ENCODE measurements around the gene NFIX. TPM values are rescaled to one million over a fixed set of nuclear protein-coding genes. Genes with fewer than 3 reads are reported as not detected.

Gene NFIX
- total RNA-seq, 1 donor from 2014 or later, result 118 TPM

DNA sequence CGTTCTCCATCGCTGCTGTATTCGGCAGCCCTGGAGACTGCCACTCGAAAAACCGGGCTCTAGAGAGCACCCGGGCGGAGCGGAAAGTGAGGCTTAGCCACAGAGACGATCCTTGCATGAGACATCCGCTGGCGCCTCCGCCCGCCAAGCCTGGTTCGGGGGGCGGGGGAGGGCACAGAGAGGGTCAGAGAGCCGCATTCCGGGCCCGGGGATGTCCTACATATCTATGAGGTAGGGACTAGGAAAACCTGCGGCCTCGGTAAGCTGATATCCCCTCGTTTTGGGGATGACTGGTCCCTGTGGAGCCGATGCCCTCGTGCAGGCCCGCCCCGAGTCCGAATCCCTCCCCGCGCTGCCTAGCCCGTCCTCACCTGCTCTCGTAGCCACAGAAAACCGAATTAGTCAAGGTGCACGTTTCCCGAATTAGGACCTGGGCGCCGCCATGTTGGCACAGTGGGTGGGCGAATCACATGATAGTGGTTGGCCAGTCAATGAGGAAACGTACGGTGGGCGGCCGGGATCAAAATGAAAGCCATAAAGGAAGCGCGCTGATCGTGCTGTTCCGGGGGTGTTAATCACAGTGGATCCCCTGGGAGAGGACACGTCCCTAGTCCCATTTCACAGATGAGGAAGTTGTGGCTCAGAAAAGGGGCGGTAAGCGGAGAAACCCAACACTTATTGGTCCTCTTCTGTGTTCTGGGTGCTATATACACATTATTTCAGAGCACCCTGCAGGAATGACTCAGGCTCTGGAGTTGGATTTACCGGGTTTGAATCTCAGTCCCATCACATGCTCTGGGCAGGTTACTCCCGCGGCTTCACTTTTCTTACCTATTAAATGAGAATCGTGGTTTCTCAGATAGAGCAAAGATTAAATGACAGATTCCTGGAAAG, 121.3 kb downstream of the NFIX start, which contains the start of gene TRMT1:
Gene TRMT1, minus strand, starts transcription at position 459 of the 894 bp plus-strand sequence. Its CDS starts 341 bp downstream, at position 118.
- Histone ChIP-seq H3K4me3 (peak within 1 kb of the TSS; percentile 87), H3K4me1 (peaks cover 58% of the 10 kb centered on the region), H3K9me3 (replicated peaks) (no peaks in the 10 kb centered on the region), H3K27me3 (ENCODE audit: low read depth) (no peaks in the 10 kb centered on the region), H3K27ac (replicated peaks) (peak within 1 kb of the TSS; percentile 81), H3K36me3 (peaks cover 25% of the 10 kb centered on the region)
- intact Hi-C loops (cut with micrococcal nuclease), result no loop called here
- peak; percentile 95 for DNase-seq
- TF ChIP-seq, protein P1, sequence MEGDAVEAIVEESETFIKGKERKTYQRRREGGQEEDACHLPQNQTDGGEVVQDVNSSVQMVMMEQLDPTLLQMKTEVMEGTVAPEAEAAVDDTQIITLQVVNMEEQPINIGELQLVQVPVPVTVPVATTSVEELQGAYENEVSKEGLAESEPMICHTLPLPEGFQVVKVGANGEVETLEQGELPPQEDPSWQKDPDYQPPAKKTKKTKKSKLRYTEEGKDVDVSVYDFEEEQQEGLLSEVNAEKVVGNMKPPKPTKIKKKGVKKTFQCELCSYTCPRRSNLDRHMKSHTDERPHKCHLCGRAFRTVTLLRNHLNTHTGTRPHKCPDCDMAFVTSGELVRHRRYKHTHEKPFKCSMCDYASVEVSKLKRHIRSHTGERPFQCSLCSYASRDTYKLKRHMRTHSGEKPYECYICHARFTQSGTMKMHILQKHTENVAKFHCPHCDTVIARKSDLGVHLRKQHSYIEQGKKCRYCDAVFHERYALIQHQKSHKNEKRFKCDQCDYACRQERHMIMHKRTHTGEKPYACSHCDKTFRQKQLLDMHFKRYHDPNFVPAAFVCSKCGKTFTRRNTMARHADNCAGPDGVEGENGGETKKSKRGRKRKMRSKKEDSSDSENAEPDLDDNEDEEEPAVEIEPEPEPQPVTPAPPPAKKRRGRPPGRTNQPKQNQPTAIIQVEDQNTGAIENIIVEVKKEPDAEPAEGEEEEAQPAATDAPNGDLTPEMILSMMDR (IDR thresholded peaks at IDR 0.05; ENCODE audit: borderline replicate concordance), result no peak

DNA sequence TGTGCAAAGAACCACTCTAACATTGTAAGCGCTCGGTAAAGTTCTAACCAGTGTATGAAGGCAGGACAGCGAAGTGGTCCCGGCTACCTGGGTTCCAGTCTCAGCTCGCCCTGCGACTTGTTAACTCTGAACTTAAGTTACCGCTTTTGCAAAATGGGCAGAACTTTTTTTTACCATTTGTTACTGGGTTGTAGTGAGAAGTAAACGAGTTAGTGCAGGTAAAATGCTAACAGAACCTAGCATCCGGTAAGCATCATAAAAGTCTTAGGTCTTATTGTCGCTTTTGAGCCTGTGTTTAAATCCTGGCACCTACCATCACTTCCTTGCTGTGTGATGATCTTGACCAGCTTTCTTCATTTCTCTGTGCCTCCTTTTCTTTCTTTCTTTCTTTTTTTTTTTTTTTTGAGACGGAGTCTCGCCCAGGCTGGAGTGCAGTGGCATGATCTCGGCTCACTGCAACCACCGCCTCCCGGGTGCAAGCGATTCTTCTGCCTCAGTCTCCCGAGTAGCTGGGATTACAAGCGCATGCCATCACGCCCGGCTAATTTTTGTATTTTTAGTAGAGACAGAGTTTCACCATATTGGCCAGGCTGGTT, 122.0 kb downstream of the NFIX start:
- peak overlapping the region; percentile 87 for H3K4me3 ChIP-seq
- peaks cover 18% of the 10 kb centered on the region for H3K36me3 ChIP-seq
- DNase-seq, result no peak
- H3K9me3 ChIP-seq (replicated peaks), result no peaks in the 10 kb centered on the region
- H3K27ac ChIP-seq (replicated peaks), result peak overlapping the region; percentile 81
- H3K4me1 ChIP-seq, result peaks cover 58% of the 10 kb centered on the region
- H3K27me3 ChIP-seq (ENCODE audit: low read depth), result no peaks in the 10 kb centered on the region
- intact Hi-C loops (cut with micrococcal nuclease), result no loop called here
- TF ChIP-seq, protein P1 (IDR thresholded peaks at IDR 0.05; ENCODE audit: borderline replicate concordance), result no peak

DNA sequence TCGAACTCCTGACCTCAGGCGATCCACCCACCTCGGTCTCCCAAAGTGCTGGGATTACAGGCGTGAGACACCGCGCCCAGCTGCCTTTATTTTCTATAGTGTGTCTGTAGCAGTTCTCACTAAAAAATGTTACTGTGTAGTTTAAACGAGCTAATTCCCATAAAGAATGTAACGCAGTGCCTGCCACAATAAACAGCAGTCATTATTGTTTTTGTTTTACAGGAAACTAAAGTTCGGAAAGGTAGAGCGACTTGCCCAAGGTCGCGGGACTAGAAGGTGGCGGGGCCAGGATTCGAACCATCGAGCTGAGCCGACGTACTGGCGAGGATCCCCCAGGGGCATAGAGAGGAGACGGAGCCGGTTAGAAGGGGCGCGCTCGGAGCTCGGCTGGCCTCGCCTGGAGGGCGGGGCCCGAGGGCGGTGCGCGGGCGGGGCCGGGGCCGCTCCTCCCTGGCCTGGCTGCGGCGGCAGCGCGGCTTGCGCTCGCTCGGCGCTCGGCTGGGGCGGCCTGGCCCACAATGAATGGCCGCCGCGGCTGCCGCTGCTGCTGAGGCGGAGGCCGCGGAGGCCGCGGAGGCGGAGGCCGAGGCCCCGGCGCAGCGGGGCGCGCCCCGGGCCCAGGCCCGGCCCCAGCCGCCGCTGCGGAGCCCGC, 122.6 kb downstream of the NFIX start, which contains the start of gene NACC1:
Gene NACC1, plus strand, starts transcription at position 493 of the 652 bp plus-strand sequence. CDS start 16,944 bp downstream, outside the sequence.
- peaks cover 58% of the 10 kb centered on the region for H3K4me1 ChIP-seq
- TF ChIP-seq, protein P1 (IDR thresholded peaks at IDR 0.05; ENCODE audit: borderline replicate concordance), result no peak
- peak within 1 kb of the TSS; percentile 81 for H3K27ac ChIP-seq (replicated peaks)
- H3K9me3 ChIP-seq (replicated peaks), result no peaks in the 10 kb centered on the region
- peaks cover 12% of the 10 kb centered on the region for H3K36me3 ChIP-seq
- no peaks in the 10 kb centered on the region for H3K27me3 ChIP-seq (ENCODE audit: low read depth)
- H3K4me3 ChIP-seq, result peak within 1 kb of the TSS; percentile 87
- intact Hi-C loops (cut with micrococcal nuclease), result no loop called here
- DNase-seq, result peak; percentile 91

DNA sequence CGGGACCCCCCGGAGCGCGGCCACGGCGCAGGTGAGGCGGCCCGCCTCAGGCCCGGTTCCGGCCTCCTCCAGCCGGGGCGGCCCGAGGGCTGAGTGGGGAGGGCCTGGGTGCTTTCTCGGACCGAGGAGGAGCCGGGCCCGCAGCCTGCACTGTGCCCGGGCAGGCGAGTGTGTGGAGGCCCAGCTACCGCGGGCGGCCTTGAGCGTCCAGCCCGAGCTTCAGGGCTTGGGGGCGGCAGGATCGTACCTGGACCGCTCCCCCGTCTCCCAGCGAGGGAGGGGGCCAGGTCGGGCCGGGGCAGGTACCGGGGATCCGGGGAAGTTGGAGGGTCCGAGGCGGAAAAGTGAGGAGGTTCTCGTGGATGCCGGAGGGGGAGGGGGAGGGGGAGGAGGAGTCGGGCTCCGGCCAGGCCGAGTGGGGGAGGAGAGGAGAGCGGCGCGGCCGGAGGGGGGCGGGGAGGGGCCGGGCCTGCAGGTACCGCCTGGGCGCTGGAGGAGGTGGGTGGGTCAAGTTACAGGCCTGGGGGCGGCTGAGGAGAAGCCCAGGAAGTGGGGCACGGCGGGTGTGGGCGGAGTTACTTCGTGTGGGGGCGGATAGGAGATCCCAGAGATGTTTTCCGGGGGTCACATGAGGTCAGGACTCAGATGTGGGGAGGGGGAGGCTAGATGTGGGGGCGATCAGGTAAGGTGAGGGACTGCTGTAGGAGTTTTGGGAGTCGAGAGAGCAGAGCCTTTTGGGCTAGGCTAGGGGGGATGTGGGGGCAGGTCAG, 123.3 kb downstream of the NFIX start:
- no peaks in the 10 kb centered on the region for H3K9me3 ChIP-seq (replicated peaks)
- intact Hi-C loops (cut with micrococcal nuclease), result no loop called here
- peaks cover 58% of the 10 kb centered on the region for H3K4me1 ChIP-seq
- peaks cover 5% of the 10 kb centered on the region for H3K36me3 ChIP-seq
- TF ChIP-seq, protein P1 (IDR thresholded peaks at IDR 0.05; ENCODE audit: borderline replicate concordance), result no peak
- H3K27me3 ChIP-seq (ENCODE audit: low read depth), result no peaks in the 10 kb centered on the region
- DNase-seq, result peak; percentile 43
- H3K27ac ChIP-seq (replicated peaks), result peak overlapping the region; percentile 69
- peak overlapping the region; percentile 87 for H3K4me3 ChIP-seq

DNA sequence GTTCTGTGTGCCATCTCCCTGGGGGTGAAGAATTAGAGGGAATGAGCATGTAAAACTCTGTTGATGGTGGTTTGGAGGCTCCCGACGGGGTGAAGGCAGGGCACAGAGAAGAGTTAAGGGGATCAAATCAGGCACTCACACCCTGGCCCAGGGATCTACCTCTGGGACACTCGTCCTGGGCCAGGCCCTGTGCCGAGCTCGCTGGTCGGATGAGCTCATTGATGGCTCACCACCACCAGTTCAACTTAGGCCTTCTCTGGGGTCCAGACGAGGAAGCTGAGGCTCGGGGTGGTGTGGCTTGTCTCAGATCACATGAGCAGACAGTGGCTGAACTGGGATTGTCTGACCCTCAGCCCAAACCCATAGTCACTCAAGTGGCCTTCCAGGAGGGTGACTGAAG, 124.4 kb downstream of the NFIX start:
- no peaks in the 10 kb centered on the region for H3K27me3 ChIP-seq (ENCODE audit: low read depth)
- no peak for DNase-seq
- peak overlapping the region; percentile 87 for H3K4me3 ChIP-seq
- no peak overlapping the region for H3K27ac ChIP-seq (replicated peaks)
- no peaks in the 10 kb centered on the region for H3K36me3 ChIP-seq
- intact Hi-C loops (cut with micrococcal nuclease), result no loop called here
- TF ChIP-seq, protein P1 (IDR thresholded peaks at IDR 0.05; ENCODE audit: borderline replicate concordance), result no peak
- H3K4me1 ChIP-seq, result peaks cover 58% of the 10 kb centered on the region
- no peaks in the 10 kb centered on the region for H3K9me3 ChIP-seq (replicated peaks)

Measured in left ventricle myocardium inferior (tissue), 1 donor.